GM19324 (cell line): ENCODE results near the gene TIMM10B.
A peak's percentile ranks its signal among the peaks of the same experiment; 100 is the strongest.

Source experiments
- ATAC-seq: cut with Tn5 transposase; IDR thresholded peaks from one replicate; pipeline ENCODE4 v1.9.1; 2021; ENCODE audit warnings: mild to moderate bottlenecking, moderate library complexity; ENCODE audit not compliant: unreplicated experiment, low FRiP score

Gene TIMM10B, protein sequence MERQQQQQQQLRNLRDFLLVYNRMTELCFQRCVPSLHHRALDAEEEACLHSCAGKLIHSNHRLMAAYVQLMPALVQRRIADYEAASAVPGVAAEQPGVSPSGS

DNA sequence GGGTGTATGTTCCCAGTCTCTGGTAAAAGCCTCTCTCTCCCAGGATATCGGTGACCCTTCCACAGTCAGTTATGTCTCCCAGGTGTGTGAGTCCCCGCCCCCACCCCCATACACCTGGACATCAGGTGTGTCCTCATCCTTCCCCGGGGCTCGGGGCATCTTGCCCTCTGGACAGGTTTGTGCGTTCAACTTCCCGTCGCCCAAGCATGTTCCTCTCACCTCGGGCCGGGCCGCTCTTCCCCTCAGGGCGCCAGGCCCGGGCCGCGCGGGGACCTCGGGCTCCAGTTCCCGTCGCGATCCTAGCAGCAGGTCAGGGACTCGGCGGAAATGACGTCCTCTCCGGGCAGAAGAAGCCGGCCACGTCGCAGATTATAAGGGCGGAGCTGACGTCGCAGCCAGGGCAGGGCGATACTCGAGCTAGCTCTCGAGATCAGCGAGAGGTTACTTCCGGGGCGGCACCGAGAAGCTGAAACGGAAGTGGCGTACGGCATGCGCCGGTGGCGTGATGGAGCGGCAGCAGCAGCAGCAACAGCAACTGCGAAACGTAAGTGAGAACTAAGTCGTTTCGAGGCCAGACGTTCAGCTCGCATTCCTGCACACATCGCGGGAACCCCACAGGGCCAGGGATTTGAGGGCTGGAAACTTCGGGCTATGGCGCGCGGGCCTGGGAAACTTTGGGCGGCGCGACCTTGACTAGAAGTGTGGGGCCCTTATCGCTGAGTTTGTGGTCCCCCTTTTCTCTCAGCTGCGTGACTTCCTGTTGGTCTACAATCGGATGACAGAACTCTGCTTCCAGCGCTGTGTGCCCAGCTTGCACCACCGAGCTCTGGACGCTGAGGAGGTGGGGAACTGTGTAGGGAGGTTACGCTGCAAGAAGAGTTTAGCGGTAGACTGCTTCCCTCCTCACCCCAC is at the start of gene TIMM10B, which contains the start of gene ARFIP2:
Gene TIMM10B (plus strand): TSS at position 490 of the 912 bp plus-strand sequence. CDS start 16 bp downstream, at position 506.
Gene ARFIP2 (minus strand): TSS at position 320 of the 912 bp plus-strand sequence. CDS start 910 bp downstream, outside the sequence.
- peak; percentile 99 for ATAC-seq

DNA sequence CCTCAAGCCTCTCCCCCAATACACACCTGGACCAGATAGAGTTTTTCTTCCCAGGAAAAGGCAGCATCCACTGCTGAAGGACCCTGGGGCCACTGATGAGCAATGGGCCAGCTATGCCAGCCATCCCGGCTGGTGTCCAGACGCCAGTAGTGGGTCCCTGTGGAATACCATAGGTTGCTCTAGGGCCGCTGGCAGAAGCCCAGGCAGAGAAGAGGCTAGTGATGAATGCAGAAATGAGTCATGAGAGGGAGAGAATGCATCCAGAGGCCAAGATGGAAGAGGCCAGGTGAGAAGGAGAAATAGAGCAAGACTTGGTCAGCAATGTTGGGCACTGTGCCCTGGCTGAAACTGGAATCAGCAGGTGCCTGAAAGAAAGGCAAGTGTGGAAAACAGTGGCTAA is 49.4 kb upstream of the TIMM10B start:
- ATAC-seq: no peak

DNA sequence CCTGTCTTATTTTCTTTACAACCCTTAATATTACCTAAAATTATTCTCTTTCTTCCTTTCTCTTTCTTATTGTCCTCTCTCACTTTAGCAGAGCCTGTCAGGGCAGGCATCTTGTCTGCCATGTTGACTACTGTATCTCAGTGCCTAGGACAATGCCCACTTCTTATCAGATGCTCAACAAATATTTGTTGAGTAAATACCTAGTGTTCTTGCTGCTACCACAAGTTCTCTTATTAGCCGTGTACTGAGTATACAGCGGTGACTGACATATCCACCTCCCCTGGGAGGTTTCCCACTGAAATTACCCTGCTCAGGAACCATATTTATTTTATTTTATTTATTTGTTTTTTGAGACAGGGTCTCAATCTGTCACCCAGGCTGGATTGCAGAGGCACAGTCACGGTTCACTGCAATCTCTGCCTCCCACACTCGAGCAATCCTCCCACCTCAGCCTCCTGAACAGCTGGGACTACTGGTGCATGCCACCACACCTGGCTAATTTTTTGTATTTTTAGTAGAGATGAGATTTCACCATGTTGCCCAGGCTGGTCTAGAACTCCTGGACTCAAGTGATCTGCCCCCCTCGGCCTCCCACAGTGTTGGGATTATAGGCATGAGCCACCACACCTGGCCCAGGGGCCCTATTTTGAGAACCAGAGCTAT is 47.2 kb upstream of the TIMM10B start:
- no peak for ATAC-seq

DNA sequence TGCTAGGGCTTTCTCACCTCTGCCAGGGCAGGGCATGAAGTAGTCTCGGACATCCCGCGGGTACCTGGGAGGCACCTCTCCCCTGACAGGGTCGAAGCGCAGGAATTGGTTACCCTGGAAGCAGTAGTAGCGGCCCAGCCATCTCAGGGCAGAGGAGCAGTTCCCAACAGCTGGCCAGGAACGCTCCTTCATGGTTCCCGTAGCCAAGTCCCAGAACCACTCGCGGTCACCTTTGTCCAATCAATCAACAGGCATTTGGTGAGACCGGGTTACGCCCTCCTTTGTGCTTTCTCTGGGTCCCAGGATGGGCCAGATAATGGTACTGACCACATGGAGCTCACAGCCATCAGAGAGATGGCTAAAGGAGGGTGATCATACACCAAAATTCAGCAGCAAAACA is 43.9 kb upstream of the TIMM10B start:
- no peak for ATAC-seq

DNA sequence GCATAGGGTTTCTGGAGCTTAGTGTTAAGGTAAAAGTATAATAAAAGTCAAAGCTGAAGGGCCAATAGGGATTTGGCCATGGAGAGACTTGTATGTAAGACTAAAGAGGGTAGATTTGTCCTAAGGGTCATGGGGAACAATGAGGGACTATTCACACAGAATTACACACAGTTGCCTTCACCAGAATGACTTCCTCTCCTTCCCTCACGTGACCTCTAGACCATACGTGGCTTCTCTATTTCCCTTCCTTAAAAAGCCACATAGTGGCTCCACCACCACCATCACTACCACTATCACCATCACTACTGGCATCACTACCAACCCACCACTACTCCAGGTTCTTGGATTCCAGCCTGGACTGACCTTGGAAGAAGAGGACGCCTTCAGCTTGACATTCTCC is 43.3 kb upstream of the TIMM10B start:
- no peak for ATAC-seq

DNA sequence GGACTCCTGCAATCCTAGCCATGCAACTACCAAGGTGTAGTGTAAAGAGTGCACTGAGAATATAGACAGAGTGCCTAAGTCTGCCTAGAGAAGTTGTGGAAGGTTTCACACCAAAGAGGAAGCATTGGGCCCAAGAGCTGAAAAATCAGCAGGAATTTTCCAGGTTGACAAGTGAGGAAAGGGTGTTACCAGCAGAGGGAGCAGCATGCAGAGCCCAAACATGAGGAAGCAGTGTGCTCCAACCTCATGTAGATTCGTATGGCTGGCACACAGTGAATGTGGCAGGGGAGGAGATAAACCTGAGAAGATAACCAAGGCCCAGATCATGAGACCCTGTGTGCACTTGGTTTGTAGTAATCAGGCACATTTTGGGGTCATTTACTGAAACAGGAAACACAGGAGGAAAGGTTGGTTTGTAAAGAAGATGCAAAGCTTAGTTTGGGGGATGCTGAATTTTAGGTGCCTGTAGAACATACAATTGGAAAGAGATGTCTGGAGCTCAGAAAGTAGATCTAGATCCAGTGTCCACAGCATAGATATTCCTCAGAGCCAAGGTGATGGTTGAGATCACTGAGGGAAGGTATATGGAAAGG is 42.2 kb upstream of the TIMM10B start:
- no peak for ATAC-seq

DNA sequence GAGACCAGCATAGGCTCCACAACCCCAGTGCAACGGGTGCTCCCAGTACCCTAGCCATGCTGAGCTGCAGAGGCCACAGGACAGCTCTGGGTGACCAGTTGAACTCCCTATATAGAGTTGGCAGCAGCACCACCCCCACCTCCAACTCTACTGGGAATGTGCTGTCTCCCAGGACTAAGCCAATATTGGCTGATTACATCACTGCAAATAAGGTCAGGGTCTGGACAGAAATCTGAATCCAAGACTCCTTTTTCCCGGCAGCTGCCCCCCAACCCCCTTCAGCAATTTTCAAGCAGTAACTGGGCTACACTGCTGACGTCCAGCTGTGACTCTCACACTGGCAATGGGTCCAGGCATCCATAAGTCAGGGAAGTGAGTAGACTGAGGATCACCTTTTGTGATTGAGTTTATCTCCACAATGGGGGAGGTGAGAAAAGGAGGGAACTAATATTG is 40.4 kb upstream of the TIMM10B start, which contains the start of gene HPX:
Gene HPX (minus strand): TSS at position 82 of the 453 bp plus-strand sequence. CDS start 24 bp downstream, at position 58.
- ATAC-seq: no peak

DNA sequence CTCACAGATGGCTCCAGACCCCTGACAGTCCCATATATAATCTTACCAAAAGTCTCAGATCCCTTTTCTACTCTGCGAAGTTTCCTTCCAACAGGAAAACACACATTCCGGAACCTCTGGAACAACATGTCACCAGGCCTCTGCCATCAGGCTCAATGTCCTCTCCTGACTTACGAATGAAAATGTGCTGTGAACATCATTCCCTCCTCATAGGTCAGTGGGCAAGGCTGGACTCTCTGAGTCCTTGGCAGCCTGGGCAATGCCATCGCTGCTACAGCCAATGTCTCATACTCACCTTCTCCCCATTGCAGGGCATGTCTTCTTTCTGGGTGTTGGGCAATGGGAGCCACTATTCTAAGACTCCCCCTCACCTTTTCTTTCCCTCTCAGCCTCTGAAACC is 38.9 kb upstream of the TIMM10B start:
- no peak for ATAC-seq

DNA sequence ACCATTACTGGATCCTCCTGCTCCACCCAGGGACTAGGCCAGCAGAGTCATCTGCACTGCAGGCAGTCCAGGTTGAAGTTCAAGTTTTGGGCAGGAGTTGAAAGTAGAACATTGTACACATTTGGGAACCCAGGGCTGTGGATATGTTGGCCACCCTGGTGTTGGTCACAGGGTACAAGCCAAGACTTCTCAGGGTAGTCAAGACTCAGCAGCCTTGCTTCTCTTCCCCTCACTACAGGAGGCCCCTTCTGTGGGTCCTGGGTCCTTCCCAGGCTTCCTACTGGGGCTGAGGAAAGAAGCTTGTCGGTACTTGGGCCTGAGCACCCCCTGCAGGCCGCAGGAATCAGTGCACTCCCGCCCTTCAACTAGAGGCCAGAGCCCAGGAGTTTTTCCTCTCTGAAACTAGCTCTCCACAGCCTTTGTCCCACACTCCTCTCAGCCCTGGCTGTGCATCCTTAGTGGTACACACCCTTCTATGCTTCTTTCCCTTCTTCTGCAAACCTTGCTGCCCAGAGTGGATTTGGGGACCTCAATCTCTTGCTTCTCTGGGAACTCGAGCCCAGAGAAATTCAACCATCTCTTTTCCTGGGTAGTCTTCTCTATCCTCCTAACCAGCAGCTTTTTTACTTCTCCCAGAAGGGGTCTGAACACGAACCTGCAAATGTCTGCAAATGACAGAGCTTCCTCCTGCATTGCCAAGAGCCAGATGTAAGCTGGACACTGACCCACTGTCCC is 37.9 kb upstream of the TIMM10B start:
- ATAC-seq: no peak

DNA sequence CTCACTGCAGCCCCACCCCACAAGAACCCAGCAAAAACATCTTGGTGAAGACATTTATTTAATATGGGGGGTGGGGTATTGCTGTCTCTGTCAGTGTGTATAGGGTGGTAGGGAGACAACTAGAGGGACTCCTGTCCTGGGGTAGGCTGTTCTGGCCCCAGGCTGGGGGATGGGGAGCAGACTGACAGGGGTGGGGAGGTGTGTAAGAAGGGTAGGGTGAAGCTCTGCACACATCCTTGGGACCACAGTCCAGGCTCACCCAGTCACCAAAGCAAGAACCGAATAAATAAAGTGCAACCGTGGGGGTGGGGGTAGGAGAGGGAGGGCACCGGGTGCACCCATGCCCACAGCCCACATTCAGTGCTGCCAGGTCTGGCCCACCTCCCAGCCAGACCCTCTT is 32.7 kb upstream of the TIMM10B start:
- no peak for ATAC-seq

DNA sequence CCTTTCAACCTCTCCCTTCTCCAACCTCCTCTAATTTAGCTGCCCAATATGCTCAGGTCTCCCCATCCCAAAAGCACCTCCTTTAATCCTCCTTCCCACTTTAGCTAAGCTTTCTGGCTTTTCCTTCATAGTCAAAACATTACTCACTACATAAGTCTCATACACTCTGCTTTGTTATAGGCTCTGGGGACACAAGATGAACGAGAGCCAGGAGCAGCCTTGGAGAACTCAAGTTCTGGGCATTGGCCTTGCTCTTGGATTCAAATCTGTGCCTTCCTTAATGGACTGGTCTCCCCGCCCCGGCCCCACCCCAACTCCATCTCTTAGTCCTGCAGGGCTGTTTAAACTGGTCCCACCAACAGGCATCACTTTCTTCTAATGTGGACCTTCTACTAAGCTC is 29.1 kb upstream of the TIMM10B start:
- no peak for ATAC-seq

DNA sequence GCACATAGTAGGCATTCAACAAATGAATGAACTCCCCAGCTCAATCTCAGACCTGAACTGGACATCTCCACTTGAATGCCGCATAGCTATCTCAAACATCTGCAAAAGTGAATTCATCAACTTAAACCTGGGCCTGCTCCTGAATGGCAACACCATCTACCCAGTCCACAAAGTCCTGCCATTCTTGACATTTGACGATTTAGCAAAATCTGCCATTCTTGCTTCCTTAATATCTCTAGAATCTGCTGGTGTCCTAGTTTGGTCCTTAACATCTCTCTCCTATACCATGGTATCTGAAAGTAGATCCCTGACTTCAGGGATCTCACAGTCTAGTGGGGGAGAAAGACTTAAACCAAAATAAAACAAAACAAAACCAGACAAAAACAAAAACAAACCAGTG is 28.1 kb upstream of the TIMM10B start:
- ATAC-seq: no peak

DNA sequence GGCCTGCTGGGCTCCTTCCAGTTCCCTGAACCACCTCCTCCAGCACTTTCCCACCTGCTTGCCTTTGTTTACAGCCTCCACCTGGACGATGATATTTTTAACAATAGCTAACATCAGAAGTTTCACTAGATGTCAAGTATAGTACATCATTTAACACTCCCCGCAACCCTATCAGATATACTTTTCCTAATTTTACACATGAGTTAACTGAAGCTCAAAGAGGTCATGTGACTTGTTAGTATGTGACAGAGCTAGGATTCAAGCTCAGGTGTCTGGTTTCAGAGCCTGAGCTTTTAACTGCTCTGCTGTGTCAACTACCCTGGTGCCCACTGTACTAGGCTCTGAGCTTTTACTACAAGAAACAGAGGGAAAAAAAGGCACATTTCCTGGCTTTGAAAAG is 26.2 kb upstream of the TIMM10B start:
- no peak for ATAC-seq

DNA sequence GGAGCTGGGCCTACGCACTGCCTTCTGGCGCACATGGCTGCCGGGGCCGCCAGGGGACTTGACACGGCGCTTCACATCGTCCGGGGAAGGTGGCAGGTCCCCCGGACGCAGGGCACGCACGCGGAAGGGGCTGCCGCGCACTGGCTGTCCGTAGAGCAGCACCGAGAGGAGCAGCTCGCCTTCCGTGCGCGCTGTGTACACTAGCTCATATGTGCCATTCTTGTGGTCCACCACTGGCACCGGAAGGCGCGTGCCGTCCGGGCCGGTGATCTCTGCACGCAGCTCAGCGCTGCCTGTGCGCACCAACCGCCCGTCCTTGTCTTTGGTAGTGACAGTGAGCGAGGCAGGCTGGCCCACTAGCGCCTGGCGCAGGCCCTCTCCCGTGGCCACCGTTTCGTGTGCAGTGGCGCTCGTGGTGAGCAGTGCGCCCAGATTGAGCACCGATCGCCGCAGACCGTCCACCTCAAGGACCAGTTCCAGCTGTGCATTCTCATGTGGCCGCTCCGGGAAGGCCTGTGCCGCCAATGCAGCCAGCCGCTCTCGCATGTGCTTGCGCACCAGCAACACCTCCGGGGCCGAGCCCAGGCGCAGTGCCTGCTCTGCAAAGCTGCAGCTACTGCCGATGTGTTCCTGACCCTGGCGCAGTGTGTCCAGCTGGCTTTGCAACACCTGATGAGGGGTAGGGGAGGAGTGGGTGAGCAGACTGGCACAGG is 24.8 kb upstream of the TIMM10B start:
- ATAC-seq: no peak

DNA sequence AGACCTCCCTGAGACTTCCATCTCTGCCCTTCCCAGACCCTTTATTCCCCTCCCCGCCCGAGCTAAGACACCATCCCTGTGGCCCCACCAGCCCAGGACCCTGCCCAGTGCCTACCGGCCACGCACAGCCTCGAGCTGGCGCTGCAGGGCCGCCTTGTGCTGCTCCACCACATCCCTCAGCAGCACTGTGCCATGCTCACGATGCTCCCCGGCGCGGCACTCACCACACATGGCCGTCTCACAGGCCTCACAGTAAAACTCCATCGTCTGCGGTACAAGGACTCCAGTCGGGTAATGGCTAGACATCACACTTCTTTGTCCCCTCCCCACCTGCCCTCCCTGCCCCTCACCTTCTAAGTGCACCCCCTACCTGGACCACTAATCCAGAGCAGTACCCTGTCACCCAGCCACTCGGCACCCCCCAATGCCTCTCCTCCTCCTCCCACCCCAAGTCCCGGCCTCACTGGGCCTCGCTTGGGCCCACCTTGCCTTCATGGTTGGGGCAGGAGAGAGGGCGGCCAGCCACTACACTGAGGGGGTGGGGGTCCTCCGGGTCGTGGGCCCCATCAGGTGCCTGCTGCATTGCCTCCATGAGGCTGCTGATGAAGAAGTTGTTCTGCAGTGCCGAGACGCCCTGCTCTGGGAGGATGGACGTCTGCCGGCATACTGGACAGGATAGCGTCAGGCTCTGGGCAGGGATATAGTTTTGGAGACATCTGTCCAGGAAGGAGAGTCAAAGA is 23.6 kb upstream of the TIMM10B start:
- ATAC-seq: no peak

DNA sequence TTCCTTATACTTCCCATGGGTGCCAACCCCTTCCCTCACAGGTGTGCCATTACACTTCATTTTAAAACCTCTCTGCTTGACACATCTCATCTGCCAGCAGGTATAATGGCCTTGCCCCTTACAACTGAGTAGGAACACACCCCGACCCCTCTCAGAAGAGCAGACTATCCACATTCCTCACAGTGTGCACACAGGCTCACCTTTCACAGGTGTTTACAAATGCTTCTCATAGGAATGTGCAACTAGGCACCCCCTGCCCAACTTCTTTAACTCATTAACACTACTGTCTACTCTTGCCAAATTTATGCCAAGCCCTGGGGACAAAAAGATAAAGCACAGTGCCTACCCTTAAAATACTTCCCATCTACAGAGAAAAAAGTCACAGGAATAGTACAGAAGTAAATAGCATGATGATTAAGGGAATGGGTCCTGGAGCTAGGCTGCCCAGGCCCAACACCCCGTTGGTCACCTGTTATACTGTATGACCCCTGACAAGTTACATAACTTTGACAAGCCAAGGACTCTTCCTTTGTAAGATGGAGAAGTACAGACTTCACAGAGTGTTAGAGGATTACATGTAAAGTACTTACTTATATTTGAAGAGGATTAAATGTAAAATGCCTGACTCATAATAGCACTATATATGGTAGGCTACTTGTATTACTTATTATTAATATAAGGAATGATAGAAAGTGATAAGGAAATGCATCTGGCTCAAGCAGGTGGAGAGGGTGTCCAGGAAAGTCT is 22.8 kb upstream of the TIMM10B start:
- ATAC-seq: no peak

DNA sequence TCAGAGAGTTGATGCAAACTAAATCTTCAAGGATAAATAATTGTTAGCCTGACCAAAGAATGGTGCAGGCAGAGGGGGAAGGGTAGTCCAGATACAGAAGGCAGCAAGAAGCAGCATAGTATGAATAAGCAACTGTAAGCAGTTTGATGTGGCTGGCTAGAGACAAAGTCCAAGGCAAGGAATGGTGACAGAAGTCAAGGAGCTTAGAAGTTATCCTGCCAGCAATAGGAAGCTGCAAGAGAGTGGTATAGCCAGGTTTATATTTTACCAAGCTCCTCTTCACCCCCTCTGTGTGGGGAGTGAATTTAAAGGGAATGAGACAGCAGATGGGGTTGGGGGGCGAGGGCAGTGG is 22.2 kb upstream of the TIMM10B start:
- no peak for ATAC-seq
